Activated T-cell treated with anti-CD3 and anti-CD28 coated beads, Interleukin-2, amount 50 U/mL, for 1 hour (primary cell): Measurements from ENCODE around the gene CALHM6.

Source experiments
- DNase-seq: peaks from one replicate; pipeline ENCODE4 v3.0.0-alpha.2; 2020

The CALHM6 gene

DNA sequence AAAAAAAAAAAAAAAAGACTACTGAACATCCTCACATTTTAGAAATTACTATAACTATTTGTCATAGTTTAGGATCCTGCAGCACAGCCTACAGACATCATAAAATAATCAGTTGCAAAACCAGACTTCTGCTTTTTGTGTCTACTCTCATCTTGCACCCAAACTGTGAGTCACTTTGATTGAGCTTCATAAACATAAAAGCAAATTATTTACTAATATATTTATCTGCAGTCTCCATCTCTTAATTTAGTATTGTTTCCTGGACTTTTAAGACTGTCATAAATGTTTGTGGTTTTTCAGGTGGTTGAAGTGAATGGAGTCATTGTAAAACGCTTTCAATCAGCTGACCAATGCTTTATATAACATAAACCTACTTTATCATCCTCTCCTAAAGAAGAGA, 14.8 kb upstream of the CALHM6 start:
- DNase-seq = no peak

DNA sequence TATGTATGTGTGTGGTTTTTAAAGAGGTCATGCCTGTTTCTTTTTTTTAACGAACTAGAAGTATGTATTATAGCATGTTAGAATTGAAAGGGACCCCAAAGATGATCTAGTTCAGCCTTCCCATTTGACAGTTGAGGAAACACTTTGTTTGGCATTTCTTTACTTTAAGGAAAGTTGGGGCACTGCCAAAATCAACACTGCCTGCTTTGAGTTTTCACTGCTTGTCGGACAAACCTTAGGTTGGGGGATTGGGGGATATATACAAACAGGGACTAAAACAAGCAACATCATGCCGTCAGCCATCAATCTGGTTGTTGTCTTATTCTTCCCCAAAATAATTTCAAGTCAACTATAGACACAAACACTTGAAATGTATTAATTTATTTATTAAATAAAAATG, 14.1 kb upstream of the CALHM6 start:
- no peak for DNase-seq

DNA sequence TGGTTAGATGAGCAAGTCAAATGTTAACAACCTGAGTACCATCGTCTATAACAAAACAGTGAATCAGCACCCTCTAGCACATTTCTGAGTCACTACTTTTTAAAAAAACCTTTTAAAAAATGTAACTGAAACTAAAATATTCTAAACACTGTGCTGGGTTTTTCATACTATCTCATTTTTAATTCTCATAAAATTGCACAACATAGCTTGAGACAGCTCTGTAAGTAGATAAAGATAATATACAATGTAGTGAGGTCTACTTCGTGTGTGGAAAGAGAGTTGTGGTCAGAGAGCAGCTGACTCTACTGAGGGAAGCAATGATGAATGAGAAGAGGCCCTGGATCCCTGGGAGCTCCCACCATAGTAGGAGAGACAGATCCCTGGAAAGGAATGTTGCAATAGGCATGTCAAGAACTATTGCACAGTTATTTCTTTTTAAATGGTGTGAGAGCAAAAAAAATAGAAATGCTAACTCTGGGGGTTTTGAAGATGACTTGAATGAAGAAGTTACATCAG, 13.6 kb upstream of the CALHM6 start:
- DNase-seq = no peak

DNA sequence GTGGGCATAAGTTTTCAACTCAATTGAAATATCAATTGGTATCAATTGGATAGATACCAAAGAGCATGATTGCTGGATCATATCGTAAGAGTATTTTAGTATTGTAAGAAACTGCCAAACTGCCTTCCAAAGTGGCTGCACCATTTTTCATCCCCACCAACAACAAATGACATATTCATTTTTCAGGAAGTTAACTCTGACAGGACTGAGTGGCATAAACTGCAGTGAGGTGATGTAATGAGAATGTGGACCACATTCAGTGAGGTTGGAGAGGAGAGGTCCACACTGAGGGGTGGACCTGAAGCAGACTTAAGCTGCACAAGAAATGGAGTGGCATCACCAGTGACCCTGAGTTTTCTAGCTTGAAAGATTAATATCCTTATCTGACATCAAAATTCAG, 11.6 kb upstream of the CALHM6 start:
- no peak for DNase-seq

DNA sequence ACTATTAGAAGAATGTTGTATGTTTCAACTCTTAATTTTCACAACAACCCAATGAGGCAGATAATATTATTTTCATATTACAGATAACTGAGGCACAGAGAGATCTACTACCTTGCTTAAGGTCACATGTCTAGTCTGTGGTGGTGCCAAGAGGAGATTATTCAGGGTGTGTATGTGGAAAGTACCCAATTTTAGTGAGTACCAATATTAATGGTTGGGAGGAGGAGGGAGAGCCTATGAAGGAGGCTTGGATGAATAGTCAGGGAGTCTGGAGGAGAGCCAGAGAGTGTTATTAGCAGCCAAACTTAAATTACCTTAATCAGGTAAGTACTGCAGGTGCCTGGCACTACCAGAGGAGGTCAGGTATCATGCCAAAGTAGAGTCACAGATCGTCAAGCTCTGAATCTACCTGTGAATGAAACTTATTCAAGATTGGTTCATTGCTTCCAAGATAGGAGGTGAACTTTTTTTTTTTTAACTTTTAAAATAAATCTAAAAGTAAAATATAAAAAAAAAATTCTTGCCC, 10.9 kb upstream of the CALHM6 start:
- no peak for DNase-seq

DNA sequence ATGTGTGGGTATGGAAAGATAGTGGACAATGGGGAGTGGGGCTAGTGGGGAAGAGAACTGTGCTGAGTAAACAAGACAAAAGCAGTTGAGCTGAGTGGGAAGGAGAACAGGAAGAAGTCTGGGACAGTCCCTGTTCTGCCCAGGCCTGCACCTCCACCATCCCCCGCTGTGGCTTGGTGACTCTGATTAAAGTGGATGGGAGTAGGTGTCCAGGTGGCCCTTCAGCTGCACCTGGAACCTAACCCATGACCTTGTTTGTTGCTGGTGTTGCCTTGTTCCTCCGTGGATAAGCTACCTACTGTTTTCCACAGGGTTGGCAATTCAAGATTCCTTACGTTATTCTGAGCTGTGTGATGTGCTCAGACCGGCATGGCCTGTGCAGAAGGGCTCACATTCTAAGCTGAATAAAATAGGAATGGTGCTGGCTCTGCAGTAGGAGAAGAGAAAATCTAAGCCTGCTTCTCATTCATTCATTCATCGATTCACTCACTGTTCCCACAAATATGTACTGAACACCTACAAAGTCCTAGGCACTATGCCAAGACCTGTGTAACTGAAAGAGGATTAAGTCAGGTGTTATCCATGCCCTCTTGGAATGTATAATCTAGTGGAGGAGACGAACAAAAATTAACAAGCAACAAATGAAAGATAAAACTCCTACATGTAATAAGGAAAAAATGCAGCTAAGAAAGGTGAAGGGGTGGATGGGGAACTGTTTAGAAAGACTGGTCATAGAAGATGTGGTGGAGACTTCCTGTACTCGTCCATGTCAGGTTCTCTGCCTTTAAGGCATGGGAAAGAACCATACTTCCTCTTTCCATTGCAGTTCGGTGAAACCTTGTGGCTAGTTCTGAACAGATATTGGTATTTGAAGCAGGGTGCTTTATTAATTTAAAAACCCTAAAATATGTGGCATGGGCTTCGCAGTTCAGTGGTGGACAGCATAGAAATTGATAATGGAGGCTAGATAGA, 10.1 kb upstream of the CALHM6 start:
- no peak for DNase-seq

DNA sequence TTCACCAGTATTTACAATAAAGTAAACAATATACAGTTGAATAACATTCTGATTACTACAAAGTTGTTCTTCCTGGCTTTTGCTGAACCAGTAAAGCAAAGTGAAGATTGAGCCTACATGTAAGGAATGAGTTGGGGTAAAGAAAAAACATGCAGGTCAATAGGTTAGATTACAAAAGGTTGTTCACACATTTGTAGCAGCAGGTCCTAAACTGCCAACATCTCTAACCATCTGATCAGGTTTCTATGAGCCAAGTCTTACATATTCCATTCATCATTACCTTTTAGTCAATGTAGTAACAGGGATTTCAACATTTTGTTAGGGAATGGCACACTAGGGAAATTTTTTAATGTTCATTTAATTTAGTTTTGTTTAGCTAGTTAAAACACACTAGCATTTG, 9.3 kb upstream of the CALHM6 start:
- DNase-seq = no peak

DNA sequence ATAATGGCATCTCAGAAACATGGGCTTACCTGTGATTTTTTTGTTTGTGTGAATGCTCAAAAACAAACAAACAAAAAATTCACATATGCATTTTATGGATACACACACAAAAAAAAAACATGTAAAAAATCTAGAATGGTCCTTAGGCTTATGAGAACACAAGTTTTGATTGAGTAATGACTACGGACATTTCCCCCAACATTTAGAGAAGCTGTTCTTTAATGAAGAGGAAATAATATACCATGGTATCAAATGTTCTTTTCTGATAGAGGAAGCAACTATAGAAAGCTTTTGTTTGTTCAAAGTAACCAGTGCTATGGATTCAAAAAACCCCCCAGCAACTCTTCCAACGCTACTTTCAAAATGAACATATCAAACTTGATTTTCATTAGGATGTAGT, 8.6 kb upstream of the CALHM6 start:
- DNase-seq = no peak

DNA sequence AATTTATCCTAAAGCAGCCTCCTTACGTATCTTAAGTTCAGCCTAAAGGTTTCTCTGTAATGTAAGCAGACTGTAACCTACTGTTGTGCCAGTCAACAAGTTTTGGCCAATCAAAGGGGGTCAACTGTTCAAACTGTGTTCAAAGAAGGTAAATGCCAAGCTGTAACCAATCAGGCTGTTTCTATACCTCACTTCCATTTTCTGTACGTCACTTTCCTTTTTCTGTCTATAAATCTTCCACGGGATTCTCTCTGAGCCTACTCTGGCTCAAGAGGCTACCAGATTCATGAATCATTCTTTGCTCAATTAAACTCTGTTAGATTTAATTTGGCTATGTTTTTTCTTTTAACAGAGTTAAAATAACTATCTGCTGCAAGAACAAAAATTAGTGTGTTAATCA, 5.1 kb upstream of the CALHM6 start:
- DNase-seq = no peak

DNA sequence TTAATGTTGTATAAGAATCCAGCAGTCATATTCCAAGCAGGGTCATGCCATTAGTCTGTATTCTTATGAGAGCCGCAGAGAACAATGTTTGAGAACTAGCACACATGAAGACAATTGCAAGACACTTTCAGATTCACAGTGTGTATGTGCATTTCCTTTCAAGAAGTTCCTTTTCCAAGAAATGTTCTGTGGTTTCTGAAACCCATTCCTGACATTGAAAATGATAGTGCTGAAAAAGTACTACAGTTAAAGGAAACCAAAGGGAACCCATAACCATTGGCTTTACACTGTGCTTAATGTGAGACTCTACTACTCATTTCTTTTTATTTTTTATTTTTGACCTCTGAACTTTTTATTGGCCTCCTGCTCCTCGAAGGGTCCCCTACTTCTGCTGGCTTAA, 4.2 kb upstream of the CALHM6 start:
- DNase-seq = no peak

DNA sequence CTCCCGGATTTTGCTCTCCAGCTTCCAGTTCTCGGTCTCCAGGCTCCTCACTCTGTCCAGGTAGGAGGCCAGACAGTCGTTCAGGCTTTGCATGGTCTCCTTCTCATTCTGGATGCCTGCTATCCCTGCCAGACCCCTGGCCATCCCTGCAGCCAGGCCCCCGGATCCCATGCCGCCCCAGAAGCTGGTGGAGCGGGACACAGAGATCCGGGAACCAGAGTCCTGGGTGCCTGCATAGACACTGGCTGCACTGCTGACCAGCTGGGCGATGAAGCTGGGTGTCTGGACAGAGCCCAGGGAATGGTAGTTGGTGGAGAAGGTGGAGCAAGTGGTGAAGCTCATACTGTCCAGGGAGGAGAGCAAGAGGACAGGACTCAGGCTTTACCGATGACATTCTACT, 2.9 kb upstream of the CALHM6 start:
- no peak for DNase-seq

DNA sequence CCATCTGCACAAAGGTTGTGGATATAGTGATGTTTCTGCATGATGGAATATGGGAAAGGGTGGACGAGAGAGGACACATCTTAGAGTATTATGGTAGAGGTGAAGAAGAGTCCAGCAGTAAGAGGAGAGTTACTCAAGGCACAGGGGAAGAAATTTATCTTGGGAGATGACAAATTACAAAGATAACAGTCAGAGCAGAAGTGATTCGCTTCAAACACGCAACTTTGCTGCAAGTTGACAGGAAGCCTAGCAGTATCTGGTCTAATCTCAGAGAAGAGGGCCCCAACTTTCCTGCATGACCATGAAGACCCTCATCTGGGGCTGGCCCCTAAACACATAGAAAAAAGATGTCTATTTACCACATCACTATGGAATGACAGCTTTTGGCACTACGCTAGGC, 1.2 kb upstream of the CALHM6 start:
- no peak for DNase-seq

DNA sequence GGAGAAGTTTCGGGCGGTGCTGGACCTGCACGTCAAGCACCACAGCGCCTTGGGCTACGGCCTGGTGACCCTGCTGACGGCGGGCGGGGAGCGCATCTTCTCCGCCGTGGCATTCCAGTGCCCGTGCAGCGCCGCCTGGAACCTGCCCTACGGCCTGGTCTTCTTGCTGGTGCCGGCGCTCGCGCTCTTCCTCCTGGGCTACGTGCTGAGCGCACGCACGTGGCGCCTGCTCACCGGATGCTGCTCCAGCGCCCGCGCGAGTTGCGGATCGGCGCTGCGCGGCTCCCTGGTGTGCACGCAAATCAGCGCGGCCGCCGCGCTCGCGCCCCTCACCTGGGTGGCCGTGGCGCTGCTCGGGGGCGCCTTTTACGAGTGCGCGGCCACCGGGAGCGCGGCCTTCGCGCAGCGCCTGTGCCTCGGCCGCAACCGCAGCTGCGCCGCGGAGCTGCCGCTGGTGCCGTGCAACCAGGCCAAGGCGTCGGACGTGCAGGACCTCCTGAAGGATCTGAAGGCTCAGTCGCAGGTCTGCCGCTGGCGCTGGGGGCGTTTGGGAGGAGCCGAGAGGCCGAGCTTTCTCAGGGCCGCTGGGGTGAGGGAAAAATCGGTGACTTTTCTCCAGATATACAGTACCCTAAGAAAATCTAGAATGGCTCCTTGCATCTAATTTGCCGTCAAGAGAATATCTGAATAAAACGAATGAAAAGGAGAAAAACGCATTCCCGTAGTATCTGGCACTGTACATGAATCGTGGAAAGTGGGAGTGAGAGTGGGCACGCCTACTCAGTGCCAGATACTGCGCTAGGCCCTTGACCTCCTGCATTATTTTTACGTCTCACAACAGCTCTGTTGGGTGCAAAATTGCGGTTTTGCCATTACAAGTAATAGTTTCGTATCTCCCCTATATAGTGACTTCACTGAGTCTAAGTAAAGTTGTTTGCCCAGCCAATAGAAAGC, 1.0 kb downstream of the CALHM6 start:
- DNase-seq = peak; percentile 65

DNA sequence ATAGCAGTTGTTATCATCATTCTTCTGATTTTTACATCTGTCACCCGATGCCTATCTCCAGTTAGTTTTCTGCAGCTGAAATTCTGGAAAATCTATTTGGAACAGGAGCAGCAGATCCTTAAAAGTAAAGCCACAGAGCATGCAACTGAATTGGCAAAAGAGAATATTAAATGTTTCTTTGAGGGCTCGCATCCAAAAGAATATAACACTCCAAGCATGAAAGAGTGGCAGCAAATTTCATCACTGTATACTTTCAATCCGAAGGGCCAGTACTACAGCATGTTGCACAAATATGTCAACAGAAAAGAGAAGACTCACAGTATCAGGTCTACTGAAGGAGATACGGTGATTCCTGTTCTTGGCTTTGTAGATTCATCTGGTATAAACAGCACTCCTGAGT, 2.1 kb downstream of the CALHM6 start:
- no peak for DNase-seq

DNA sequence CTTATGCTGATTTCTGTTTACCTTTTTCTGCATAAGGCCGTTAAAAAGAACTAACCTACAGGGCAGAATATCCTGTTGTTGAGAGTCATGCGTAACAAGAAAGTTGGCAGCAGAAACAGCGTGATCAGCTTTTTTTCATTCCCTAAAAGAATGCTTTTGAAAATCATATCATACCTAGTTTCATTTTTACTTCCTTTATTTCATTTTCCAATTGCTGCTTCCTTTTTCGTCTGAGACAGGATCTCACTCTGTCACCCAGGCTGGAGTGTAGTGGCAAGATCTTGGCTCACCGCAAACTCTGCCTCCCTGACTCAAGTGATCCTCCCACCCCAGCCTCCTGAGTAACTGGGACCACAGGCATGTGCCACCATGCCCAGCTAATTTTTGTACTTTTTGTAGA, 4.1 kb downstream of the CALHM6 start:
- DNase-seq = no peak

DNA sequence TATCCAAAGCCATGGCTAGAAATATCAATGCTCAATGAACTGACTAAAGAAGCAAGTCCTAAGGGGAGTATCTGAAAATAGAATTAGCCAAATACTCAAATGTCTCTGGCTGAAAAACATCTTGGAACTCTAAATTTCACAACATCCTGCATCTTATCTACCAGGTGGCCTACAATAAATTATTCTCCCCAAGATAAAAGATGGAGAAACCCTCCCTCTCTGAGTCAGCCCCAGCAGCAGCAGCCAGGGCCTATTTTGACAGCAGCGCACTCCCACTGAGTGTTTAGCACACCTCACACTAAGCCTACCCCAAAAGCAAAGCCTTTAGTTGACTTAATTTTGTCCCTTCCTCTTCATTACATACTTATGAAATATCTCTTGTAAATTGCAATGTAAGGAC, 5.9 kb downstream of the CALHM6 start:
- no peak for DNase-seq

DNA sequence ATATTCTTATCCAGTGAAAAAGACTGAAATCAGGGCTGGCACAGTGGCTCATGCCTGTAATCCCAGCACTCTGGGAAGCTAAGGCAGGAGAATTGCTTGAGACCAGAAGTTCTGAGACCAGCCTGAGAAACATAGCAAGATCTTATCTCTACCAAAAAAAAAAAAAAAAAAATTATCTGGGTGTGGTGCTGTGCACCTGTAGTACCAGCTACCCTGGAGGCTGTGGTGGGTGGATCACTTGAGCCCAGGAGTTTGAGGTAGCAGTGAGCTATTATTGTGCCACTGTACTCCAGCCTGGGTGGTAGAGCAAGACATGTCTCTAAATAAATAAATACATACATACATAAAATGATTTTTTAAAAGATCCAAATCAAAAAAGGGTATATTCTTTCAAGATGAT, 6.3 kb downstream of the CALHM6 start:
- no peak for DNase-seq

DNA sequence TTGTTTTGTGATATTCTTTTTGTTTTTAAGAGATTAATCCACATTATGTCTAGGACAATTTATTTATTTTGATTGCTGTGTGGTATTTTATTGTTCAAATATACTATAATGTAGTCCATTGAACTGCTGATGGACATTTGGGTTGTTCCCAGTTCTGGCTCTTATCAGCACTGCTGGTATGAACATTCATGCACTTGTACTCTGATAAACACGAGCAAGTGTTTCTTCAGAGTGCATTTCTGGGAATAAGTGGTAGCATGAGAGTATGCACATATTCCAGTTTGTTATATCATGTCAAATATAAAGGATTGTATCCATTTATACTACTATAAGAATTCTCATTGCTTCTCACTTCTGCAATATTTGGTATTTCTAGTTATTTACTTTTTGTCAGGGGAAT, 7.1 kb downstream of the CALHM6 start:
- no peak for DNase-seq

DNA sequence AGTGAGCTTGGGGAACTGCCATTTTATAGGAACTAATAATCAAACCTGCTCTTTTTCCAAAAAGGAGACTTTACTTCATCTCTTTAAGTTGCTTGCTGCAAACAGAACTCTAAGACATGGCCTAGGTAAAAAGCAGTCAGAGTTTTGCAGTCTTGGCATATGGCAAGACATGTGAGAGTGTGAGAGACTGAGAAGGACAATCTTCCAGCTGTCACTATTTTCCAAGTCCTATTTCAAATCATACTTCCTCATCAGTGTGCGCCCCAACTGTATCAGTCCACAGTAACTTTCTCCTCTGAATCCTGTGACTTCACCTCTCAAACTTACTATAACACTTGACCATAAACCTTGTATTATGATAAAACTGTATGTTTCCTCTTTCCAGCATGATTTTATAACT, 10.4 kb downstream of the CALHM6 start:
- no peak for DNase-seq

DNA sequence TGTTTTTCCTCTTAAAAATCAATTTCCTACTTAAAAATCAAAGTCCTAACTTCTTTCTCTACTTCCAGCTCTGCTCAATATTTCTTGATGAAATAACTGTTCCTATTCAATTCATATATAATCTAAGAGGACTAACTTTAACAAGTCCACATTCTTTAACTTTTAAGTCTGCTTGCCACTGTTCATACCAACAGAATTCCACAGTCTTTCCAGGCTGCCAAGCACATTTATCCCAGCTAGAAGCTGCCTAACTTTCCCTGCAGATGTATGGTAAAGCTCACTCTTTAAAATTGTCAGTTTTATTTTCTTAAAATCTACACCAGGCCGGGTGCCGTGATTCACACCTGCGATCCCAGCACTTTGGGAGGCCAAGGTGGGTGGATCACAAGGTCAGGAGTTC, 11.5 kb downstream of the CALHM6 start:
- DNase-seq = no peak

DNA sequence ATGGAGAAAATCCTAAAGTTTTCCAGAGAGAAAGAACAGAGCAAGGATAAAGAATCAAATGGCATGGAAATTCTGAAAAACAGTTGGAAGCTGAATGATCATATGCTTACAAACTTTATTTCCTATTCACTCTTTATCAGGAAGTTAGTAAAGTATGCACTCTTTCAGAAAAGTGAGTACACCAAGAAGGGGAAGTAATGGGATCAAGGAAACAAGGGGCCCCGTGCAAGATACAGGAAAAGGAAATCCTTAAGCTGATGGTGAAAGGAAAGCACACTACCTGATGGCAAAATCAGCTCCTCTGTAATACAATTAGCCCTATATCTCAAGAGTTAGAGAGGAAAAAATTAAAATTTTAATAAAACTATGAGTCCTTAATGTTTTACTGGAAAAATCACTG, 14.0 kb downstream of the CALHM6 start:
- DNase-seq = no peak

DNA sequence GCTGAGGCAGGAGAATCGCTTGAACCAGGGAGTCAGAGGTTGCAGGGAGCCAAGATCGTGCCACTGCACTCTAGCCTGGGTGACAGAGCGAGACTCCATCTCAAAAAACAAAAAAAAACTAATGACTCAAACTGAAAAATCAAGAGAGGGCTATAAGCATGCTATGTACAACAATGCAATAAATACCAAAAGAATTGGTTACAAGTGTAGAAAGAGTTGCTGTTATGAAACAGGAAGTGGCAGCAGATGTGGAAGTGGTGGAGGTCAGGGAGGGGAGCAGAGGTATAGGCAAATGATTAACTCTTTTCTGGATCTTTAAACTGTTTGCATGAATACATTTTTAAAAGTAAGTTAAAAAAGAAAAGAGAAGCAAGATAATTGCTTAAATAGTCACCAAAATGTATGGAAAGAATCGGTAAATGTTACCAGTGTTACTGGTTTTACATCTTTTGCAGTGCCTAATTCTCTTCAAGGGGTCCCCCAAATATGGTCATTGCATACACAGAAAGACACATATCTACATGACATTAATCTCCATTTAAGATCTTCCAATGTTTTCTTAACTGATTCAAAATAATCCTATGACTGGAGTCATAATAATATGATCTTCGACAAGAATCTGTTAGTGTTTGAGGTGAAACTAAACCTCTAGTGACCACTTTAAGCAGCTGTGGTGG, 15.0 kb downstream of the CALHM6 start:
- DNase-seq = no peak

DNA sequence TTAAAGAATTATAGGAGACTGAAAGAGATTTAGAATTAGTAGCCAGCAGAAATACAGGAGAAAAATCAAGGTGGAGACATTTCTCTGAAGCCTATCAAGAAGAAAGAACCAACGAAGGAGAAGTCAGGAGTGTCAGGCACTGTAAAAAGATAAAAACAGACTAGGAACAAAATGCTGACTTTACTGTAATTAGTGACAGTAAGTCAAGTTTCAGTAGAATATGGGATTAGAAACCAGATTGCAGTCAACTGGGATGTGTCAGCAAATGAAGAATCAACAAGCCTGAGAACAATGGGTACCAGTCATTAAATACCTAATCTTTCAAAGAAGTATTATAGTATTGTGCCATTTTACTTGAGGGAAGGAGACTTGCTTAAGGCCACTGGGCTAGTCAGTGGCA, 21.6 kb downstream of the CALHM6 start:
- no peak for DNase-seq
